ENCODE data around the gene EEF2.

EEF2 gene

GRCh38 chr19:3932931-3933810 is 52.1 kb downstream of the EEF2 start, which contains the start of gene NMRK2:
NMRK2 (plus strand) TSS chr19:3933069; CDS start chr19:3933672, 603 bp downstream.
- no peak for TF ChIP-seq CTCF (IDR thresholded peaks at IDR 0.05; ENCODE audit: low read depth, low read length)
- TF ChIP-seq POLR2A (IDR thresholded peaks at IDR 0.05; ENCODE audit: extremely low read depth, insufficient read length), result no peak
- no peak for TF ChIP-seq MAX (IDR thresholded peaks at IDR 0.05; ENCODE audit: low read depth, low read length)
- TF ChIP-seq MYC (IDR thresholded peaks at IDR 0.05; ENCODE audit: low read depth, low read length), result no peak
- DNase-seq (ENCODE audit: low read depth), result no peak
- no peak within 1 kb of the TSS for H3K4me3 ChIP-seq (ENCODE audit: low read depth, low read length)

GRCh38 chr19:3931041-3931440 is 54.2 kb downstream of the EEF2 start:
- DNase-seq (ENCODE audit: low read depth), result no peak
- no peak for TF ChIP-seq MAX (IDR thresholded peaks at IDR 0.05; ENCODE audit: low read depth, low read length)
- TF ChIP-seq MYC (IDR thresholded peaks at IDR 0.05; ENCODE audit: low read depth, low read length), result no peak
- no peak for TF ChIP-seq CTCF (IDR thresholded peaks at IDR 0.05; ENCODE audit: low read depth, low read length)
- no peak for TF ChIP-seq POLR2A (IDR thresholded peaks at IDR 0.05; ENCODE audit: extremely low read depth, insufficient read length)
- H3K4me3 ChIP-seq (ENCODE audit: low read depth, low read length), result no peak overlapping the region
